Erythroblast (primary cell): ENCODE measurements around the gene NTM.

Source experiments
- GATA1 ChIP-seq: IDR thresholded peaks from 2 replicates; pipeline ENCODE4 v1.6.1; 2011; ENCODE audit warnings: low read depth, mild to moderate bottlenecking, control low read depth, low read length, moderate library complexity
- POLR2A ChIP-seq: IDR thresholded peaks from 2 replicates; pipeline ENCODE4 v1.6.1; 2011; ENCODE audit warnings: mild to moderate bottlenecking, low read length

GRCh38 chr11:131615611-131616010, 245.2 kb downstream of the NTM start:
- TF ChIP-seq POLR2A (no peak), GATA1 (no peak)
